Osteoblast (primary cell): ENCODE results near the gene CTLA4. TPM values are rescaled to one million over a fixed set of nuclear protein-coding genes. Genes with fewer than 3 reads are reported as not detected.

Experiments used
- DNase-seq: peaks from one replicate; pipeline ENCODE4 v3.0.0; 2011; ENCODE audit warnings: low spot score, mixed read lengths; ENCODE audit not compliant: insufficient read length; ENCODE audit errors: missing footprints
- H2AFZ ChIP-seq: 2 replicates; pipeline ENCODE4 v1.6.0; 2011; ENCODE audit warnings: mild to moderate bottlenecking, low read length
- H3K27ac ChIP-seq: 2 replicates; pipeline ENCODE4 v1.5.1; 2011; ENCODE audit warnings: mild to moderate bottlenecking, low read depth, low read length, moderate library complexity
- H3K27me3 ChIP-seq: 2 replicates; pipeline ENCODE4 v1.6.0; 2012; ENCODE audit warnings: mild to moderate bottlenecking, control low read depth, inconsistent platforms, low read length, moderate library complexity; ENCODE audit not compliant: insufficient read depth
- H3K36me3 ChIP-seq: 2 replicates; pipeline ENCODE4 v1.5.1; 2011; ENCODE audit warnings: mild to moderate bottlenecking, low read length, control low read depth, moderate library complexity; ENCODE audit not compliant: insufficient read depth
- H3K4me1 ChIP-seq: 2 replicates; pipeline ENCODE4 v1.5.1; 2011; ENCODE audit warnings: mild to moderate bottlenecking, low read length, control low read depth, moderate library complexity; ENCODE audit not compliant: insufficient read depth
- H3K4me2 ChIP-seq: 2 replicates; pipeline ENCODE4 v1.6.0; 2011; ENCODE audit warnings: mild to moderate bottlenecking, low read length; ENCODE audit not compliant: insufficient read depth
- H3K4me3 ChIP-seq: fragments of 200-600 bp; sonication (generic); 3 replicates; pipeline ENCODE4 v1.5.1; 2012; ENCODE audit warnings: mild to moderate bottlenecking, low read length, inconsistent platforms; ENCODE audit not compliant: insufficient read depth
- H3K79me2 ChIP-seq: 2 replicates; pipeline ENCODE4 v1.6.0; 2012; ENCODE audit warnings: mild to moderate bottlenecking, low read length, control low read depth, inconsistent platforms; ENCODE audit not compliant: insufficient read depth
- H3K9me3 ChIP-seq: 2 replicates; pipeline ENCODE4 v1.5.1; 2011; ENCODE audit warnings: low read depth, low read length, control low read depth
- H4K20me1 ChIP-seq: 2 replicates; pipeline ENCODE4 v1.6.0; 2012; ENCODE audit warnings: mild to moderate bottlenecking, low read length, control low read depth; ENCODE audit not compliant: insufficient read depth
- total RNA-seq: library from RNA; depleted of rRNA; stranded (reverse); fragments of >200 nt; gene quantifications from 2 replicates; pipeline ENCODE4 v1.2.3, GENCODE V29; 2012
- TF ChIP-seq, protein P1 (sequence below): IDR thresholded peaks from 2 replicates; pipeline ENCODE4 v1.5.1; 2011; ENCODE audit warnings: mild to moderate bottlenecking, low read depth, low read length, moderate library complexity; ENCODE audit errors: extremely low read depth

The CTLA4 gene
- total RNA-seq, 1 donor, result not detected

DNA sequence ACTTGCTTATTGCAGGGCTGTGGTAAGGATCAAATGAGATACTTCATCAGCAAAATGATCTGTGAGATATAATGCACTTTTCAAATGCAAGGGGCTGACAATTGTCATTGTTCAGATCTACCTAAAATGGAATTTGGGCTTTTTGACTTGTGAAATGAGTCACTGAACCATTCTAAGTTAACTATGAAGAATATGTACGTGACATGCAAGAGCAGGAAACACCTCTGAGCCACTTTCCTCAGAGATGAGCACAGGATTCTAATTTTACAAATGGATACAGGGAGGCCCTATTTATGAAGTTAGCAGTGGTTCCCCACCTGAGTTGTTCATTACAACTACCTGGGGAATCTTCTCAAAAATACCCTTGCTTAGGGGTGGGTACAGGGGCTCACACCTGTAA lies 26.7 kb downstream of the CTLA4 start:
- H3K27ac ChIP-seq, result no peak overlapping the region
- H3K4me2 ChIP-seq, result no peak overlapping the region
- no peaks in the 10 kb centered on the region for H3K4me1 ChIP-seq
- no peaks in the 10 kb centered on the region for H3K79me2 ChIP-seq
- H3K27me3 ChIP-seq, result no peaks in the 10 kb centered on the region
- TF ChIP-seq, protein P1, sequence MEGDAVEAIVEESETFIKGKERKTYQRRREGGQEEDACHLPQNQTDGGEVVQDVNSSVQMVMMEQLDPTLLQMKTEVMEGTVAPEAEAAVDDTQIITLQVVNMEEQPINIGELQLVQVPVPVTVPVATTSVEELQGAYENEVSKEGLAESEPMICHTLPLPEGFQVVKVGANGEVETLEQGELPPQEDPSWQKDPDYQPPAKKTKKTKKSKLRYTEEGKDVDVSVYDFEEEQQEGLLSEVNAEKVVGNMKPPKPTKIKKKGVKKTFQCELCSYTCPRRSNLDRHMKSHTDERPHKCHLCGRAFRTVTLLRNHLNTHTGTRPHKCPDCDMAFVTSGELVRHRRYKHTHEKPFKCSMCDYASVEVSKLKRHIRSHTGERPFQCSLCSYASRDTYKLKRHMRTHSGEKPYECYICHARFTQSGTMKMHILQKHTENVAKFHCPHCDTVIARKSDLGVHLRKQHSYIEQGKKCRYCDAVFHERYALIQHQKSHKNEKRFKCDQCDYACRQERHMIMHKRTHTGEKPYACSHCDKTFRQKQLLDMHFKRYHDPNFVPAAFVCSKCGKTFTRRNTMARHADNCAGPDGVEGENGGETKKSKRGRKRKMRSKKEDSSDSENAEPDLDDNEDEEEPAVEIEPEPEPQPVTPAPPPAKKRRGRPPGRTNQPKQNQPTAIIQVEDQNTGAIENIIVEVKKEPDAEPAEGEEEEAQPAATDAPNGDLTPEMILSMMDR, result no peak
- no peaks in the 10 kb centered on the region for H3K36me3 ChIP-seq
- H3K4me3 ChIP-seq, result no peak overlapping the region
- H4K20me1 ChIP-seq, result no peaks in the 10 kb centered on the region
- no peak for DNase-seq
- H3K9me3 ChIP-seq, result no peaks in the 10 kb centered on the region
- H2AFZ ChIP-seq, result no peak overlapping the region

DNA sequence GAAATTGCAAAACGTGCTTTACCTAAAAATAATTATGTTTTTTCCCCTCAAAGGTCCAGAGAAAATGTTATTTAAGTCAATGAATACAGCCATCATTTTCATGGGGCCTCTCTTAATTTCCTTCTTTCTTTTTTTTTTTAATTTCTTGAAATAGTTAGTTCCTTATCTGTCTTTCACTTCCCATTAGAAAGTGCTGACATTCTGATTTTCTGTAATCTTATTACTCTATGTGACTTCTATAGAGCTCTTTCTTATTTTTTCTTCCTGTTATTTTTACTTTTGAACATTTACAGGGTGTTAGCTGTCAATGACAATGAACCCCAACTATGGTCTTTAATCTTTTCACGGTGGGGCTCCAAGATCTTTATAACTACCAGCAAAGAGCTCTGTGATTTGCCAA lies 30.0 kb downstream of the CTLA4 start:
- Histone ChIP-seq H3K36me3 (no peaks in the 10 kb centered on the region), H3K4me3 (no peak overlapping the region), H4K20me1 (no peaks in the 10 kb centered on the region), H3K4me2 (no peak overlapping the region), H3K9me3 (peaks cover 3% of the 10 kb centered on the region), H3K27me3 (no peaks in the 10 kb centered on the region), H3K79me2 (no peaks in the 10 kb centered on the region), H3K4me1 (peaks cover 11% of the 10 kb centered on the region), H2AFZ (no peak overlapping the region), H3K27ac (no peak overlapping the region)
- no peak for DNase-seq
- TF ChIP-seq, protein P1, result no peak

DNA sequence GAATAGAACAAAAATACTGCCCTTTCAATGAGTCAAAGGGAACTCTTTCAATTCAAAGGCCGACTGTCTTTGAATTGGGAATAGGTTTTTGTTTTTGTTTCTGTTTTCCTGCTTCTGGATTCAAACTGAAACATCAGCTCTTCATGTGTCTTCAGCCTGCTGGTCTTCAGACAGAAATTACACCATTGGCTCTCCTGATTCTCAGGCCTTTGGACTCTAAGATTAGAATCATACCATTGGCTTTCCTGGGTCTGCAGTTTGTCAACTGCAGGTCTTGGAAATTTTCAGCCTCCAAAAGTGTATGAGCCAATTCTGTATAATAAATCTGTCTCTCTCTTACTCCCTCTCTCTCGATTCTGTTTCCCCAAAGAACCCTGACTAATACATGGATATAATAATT lies 31.1 kb downstream of the CTLA4 start:
- H3K27ac ChIP-seq, result no peak overlapping the region
- H3K9me3 ChIP-seq, result peaks cover 3% of the 10 kb centered on the region
- no peak overlapping the region for H3K4me2 ChIP-seq
- H2AFZ ChIP-seq, result no peak overlapping the region
- H3K27me3 ChIP-seq, result no peaks in the 10 kb centered on the region
- DNase-seq, result no peak
- H3K4me1 ChIP-seq, result peaks cover 11% of the 10 kb centered on the region
- H3K36me3 ChIP-seq, result no peaks in the 10 kb centered on the region
- no peaks in the 10 kb centered on the region for H4K20me1 ChIP-seq
- no peaks in the 10 kb centered on the region for H3K79me2 ChIP-seq
- TF ChIP-seq, protein P1, result no peak
- H3K4me3 ChIP-seq, result no peak overlapping the region

DNA sequence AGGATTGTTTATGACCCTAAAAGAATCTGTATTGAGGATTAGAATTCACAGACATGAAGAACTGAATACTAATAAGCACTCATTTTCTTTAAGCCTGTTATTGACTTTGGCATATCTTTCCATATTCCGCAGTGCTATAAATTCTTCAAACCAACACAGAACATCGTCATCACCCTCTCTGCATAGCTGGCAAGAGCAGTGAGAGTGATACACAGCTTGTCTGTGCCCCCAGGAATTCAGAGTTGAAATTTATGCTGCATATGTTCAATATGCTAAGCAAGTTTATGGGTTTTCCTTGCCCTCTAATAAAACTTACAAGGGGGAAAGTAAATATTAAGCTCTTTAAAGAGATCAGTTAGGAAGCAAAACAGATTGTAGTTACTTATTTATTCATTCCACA lies 32.7 kb downstream of the CTLA4 start:
- TF ChIP-seq, protein P1, result no peak
- no peaks in the 10 kb centered on the region for H3K36me3 ChIP-seq
- H3K79me2 ChIP-seq, result no peaks in the 10 kb centered on the region
- peak; percentile 27 for DNase-seq
- H2AFZ ChIP-seq, result no peak overlapping the region
- H3K4me1 ChIP-seq, result peaks cover 11% of the 10 kb centered on the region
- H3K27ac ChIP-seq, result no peak overlapping the region
- H4K20me1 ChIP-seq, result no peaks in the 10 kb centered on the region
- no peak overlapping the region for H3K4me2 ChIP-seq
- H3K9me3 ChIP-seq, result peaks cover 3% of the 10 kb centered on the region
- H3K27me3 ChIP-seq, result no peaks in the 10 kb centered on the region
- no peak overlapping the region for H3K4me3 ChIP-seq
